Stomach smooth muscle (tissue), 2 donors: ENCODE data around the gene KDM4B.

Source experiments
- H3K27ac ChIP-seq: one replicate; pipeline ENCODE4 v1.7.0; 2013; ENCODE audit warnings: mild to moderate bottlenecking, low read length, inconsistent platforms
- H3K27me3 ChIP-seq, 2 donors: one replicate each; pipeline ENCODE4 v1.7.0; 2013; ENCODE audit warnings: low read length in 2 of 2; ENCODE audit not compliant: insufficient read depth in 2 of 2, control insufficient read depth in 1 of 2
- H3K36me3 ChIP-seq, 2 donors: one replicate each; pipeline ENCODE4 v1.7.0; 2013; ENCODE audit warnings: low read length in 2 of 2; ENCODE audit not compliant: control insufficient read depth in 2 of 2, insufficient read depth in 2 of 2
- H3K4me1 ChIP-seq: one replicate; pipeline ENCODE4 v1.7.0; 2013; ENCODE audit warnings: low read length; ENCODE audit not compliant: control insufficient read depth, insufficient read depth
- H3K4me3 ChIP-seq, 2 donors: one replicate each; pipeline ENCODE4 v1.7.0; 2013; ENCODE audit warnings: low read length in 2 of 2
- H3K9ac ChIP-seq, 2 donors: one replicate each; pipeline ENCODE4 v1.7.0; 2013; ENCODE audit warnings: low read length in 2 of 2, mild to moderate bottlenecking in 1 of 2
- H3K9me3 ChIP-seq, 2 donors: one replicate each; pipeline ENCODE4 v1.7.0; 2013; ENCODE audit warnings: low read length in 2 of 2; ENCODE audit not compliant: control insufficient read depth in 2 of 2
- donor health status: healthy.
- donor health status: Pancreatic carcinoma.

The KDM4B gene

GRCh38 chr19:5072115-5072514 is 103.2 kb downstream of the KDM4B start:
- Histone ChIP-seq H3K27me3 (no peaks in the 10 kb centered on the region), H3K4me3 (no peak overlapping the region), H3K27ac (no peak overlapping the region), H3K4me1 (no peaks in the 10 kb centered on the region), H3K9ac (no peak overlapping the region), H3K9me3 (no peaks in the 10 kb centered on the region), H3K36me3 (peaks cover 12 to 13% of the 10 kb centered on the region in 2 donors)

GRCh38 chr19:5073153-5073844 is 104.4 kb downstream of the KDM4B start:
- Histone ChIP-seq H3K9me3 (no peaks in the 10 kb centered on the region), H3K36me3 (peaks cover 17 to 18% of the 10 kb centered on the region in 2 donors), H3K4me1 (no peaks in the 10 kb centered on the region), H3K4me3 (no peak overlapping the region), H3K27ac (no peak overlapping the region), H3K27me3 (no peaks in the 10 kb centered on the region), H3K9ac (no peak overlapping the region)

GRCh38 chr19:5074407-5074806 is 105.5 kb downstream of the KDM4B start:
- no peak overlapping the region for H3K9ac ChIP-seq
- H3K36me3 ChIP-seq = peaks cover 23 to 25% of the 10 kb centered on the region in 2 donors

GRCh38 chr19:5074830-5075394 is 106.0 kb downstream of the KDM4B start:
- H3K9ac ChIP-seq = no peak overlapping the region
- no peak overlapping the region for H3K27ac ChIP-seq
- peaks cover 24 to 27% of the 10 kb centered on the region in 2 donors for H3K36me3 ChIP-seq
- no peak overlapping the region for H3K4me3 ChIP-seq
- H3K4me1 ChIP-seq = no peaks in the 10 kb centered on the region
- no peaks in the 10 kb centered on the region for H3K9me3 ChIP-seq
- H3K27me3 ChIP-seq = no peaks in the 10 kb centered on the region

More at GRCh38 chr19:5074407-5074806, 105.5 kb downstream of the KDM4B start:
- H3K27ac ChIP-seq = no peak overlapping the region
- no peaks in the 10 kb centered on the region for H3K4me1 ChIP-seq
- no peaks in the 10 kb centered on the region for H3K27me3 ChIP-seq
- H3K9me3 ChIP-seq = no peaks in the 10 kb centered on the region
- no peak overlapping the region for H3K4me3 ChIP-seq

- no peaks in the 10 kb centered on the region for H3K4me1 ChIP-seq
- no peaks in the 10 kb centered on the region for H3K27me3 ChIP-seq
- no peak overlapping the region for H3K4me3 ChIP-seq
- H3K9ac ChIP-seq = no peak overlapping the region
- H3K9me3 ChIP-seq = no peaks in the 10 kb centered on the region
- peaks cover 29 to 33% of the 10 kb centered on the region in 2 donors for H3K36me3 ChIP-seq
- H3K27ac ChIP-seq = no peak overlapping the region
Observed at GRCh38 chr19:5075597-5075996, 106.7 kb downstream of the KDM4B start.

- Histone ChIP-seq H3K36me3 (peaks cover 32 to 37% of the 10 kb centered on the region in 2 donors), H3K4me1 (no peaks in the 10 kb centered on the region), H3K27ac (no peak overlapping the region), H3K4me3 (no peak overlapping the region), H3K27me3 (no peaks in the 10 kb centered on the region), H3K9me3 (no peaks in the 10 kb centered on the region), H3K9ac (no peak overlapping the region)
Observed at GRCh38 chr19:5076440-5077208, 107.7 kb downstream of the KDM4B start.

- Histone ChIP-seq H3K4me1 (no peaks in the 10 kb centered on the region), H3K9me3 (no peaks in the 10 kb centered on the region), H3K27ac (no peak overlapping the region), H3K27me3 (no peaks in the 10 kb centered on the region), H3K9ac (no peak overlapping the region), H3K36me3 (peaks cover 33 to 36% of the 10 kb centered on the region in 2 donors), H3K4me3 (no peak overlapping the region)
Observed at GRCh38 chr19:5077209-5077515, 108.2 kb downstream of the KDM4B start.

- no peaks in the 10 kb centered on the region for H3K27me3 ChIP-seq
- no peaks in the 10 kb centered on the region for H3K9me3 ChIP-seq
- H3K36me3 ChIP-seq = peaks cover 34 to 42% of the 10 kb centered on the region in 2 donors
- no peak overlapping the region for H3K27ac ChIP-seq
- H3K9ac ChIP-seq = no peak overlapping the region
- H3K4me1 ChIP-seq = no peaks in the 10 kb centered on the region
- no peak overlapping the region for H3K4me3 ChIP-seq
Observed at GRCh38 chr19:5078182-5078581, 109.3 kb downstream of the KDM4B start.

GRCh38 chr19:5078666-5079065 is 109.8 kb downstream of the KDM4B start:
- H3K36me3 ChIP-seq = peaks cover 33 to 43% of the 10 kb centered on the region in 2 donors
- no peaks in the 10 kb centered on the region for H3K9me3 ChIP-seq
- no peaks in the 10 kb centered on the region for H3K4me1 ChIP-seq
- no peaks in the 10 kb centered on the region for H3K27me3 ChIP-seq
- no peak overlapping the region for H3K4me3 ChIP-seq
- H3K9ac ChIP-seq = no peak overlapping the region
- no peak overlapping the region for H3K27ac ChIP-seq

- no peaks in the 10 kb centered on the region for H3K4me1 ChIP-seq
- no peak overlapping the region for H3K27ac ChIP-seq
- no peaks in the 10 kb centered on the region for H3K9me3 ChIP-seq
- H3K36me3 ChIP-seq = peaks cover 33 to 43% of the 10 kb centered on the region in 2 donors
- no peak overlapping the region for H3K9ac ChIP-seq
- H3K27me3 ChIP-seq = no peaks in the 10 kb centered on the region
- no peak overlapping the region for H3K4me3 ChIP-seq
Observed at GRCh38 chr19:5079071-5079774, 110.3 kb downstream of the KDM4B start.
